GM18520 (cell line): Measurements from ENCODE around the gene KIZ.
"Not testable (repeated sequence)": the region's sequence is repeated elsewhere in the genome, so short reads cannot be mapped to it uniquely, and the experiment has no call there.

Experiments used
- ATAC-seq: cut with Tn5 transposase; IDR thresholded peaks from one replicate; pipeline ENCODE4 v1.9.1; 2021; ENCODE audit not compliant: unreplicated experiment

The KIZ gene

DNA sequence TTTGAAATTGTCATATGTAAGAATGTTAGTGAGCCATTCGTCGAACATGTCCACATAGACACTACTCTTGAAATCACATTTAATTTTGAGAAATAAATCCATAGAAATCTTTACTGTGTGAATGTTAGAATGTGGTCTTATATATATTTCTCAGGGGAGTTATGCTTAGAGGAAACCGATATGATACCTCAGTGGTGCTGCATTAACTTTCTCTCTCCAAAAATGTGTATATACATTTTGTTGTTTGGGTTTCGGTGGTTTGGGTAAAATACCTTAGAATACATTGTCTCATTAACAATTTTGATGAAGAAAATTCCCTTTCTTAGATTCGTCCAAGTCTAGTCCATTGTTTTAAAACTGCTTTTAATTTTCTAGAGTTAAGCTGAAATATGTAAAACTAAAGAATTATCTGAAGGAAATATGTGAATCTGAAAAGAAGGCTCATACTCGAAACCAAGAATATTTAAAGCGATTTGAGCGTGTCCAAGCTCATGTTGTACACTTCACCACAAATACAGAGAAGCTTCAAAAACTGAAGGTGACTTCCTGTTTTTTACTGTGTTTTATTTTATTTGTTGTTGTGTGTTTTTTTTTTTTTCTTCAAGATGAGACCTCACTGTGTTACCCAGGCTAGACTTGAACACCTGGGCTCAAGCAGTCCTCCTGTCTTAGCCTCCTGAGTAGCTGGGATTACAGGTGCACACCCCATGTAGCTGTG is 10.3 kb downstream of the KIZ start:
- ATAC-seq = no peak

DNA sequence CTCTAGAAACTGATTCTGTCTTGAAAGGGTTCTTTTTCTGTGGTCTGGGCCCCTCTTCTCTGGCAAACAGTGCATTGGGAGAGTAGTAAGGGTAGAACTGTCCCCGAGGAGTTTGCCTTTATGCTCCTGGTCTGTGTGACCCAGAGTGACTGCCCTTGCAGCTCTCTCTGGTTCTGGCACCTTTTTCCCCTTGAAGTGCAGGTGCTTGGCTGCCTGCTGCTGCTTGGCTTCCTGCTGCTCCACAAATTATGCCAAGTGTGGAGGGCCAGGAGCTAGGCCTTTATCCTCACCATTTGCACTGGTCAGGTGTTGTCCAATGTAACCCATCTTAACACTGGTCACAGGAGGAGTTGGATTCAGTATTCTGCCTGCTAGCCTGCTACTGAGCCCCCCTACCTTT is 11.2 kb downstream of the KIZ start:
- no peak for ATAC-seq

DNA sequence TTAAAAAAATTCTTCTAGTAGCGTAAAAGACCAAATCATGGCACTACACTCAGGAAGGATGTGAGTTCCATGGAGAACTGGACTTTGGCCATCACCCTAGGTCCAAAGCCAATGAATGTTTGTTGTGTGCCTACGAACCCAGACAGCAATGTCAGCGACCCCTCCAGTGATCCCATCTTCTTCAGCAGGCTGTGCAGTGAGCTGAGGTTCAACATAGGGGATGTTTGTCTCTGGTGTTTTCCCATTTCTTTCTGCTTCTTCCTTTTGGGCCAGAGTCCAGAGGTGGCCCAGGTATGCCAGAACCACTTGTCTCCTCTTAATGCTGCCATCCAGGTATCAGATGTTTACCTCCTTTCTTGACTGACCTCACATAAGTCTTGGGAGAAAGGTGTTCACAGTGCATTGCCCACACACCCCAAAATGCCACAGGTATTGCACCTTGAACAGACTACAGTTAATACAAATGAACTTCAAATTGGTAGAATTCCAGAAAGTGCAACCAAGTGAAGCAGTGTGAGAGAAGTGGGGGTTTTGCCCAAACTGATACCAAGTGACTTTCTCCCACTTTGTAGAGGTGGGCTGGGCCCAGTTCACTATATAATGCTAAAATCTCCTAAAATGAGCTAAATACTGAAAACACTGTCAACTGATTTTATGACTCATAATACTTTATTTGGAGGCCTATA is 14.1 kb downstream of the KIZ start:
- ATAC-seq = no peak

DNA sequence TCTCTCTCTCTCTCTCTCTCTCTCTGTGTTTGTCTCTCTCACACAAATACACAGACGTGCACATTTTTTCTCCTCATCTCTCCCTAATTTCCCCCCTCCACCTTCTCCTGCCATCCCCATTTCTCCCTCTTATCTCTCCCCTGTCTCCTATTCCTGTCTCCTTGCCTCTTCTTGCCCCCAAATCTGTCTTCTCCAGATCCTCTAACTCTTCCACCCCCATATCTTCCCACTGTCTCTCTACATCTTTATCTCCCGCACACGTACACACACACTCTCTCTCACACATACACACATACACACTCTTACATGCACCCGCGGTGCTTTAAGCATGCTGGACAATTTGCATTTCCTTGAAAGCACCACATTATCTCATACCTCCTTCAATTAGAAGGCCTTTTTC is 15.9 kb downstream of the KIZ start:
- ATAC-seq = no peak

DNA sequence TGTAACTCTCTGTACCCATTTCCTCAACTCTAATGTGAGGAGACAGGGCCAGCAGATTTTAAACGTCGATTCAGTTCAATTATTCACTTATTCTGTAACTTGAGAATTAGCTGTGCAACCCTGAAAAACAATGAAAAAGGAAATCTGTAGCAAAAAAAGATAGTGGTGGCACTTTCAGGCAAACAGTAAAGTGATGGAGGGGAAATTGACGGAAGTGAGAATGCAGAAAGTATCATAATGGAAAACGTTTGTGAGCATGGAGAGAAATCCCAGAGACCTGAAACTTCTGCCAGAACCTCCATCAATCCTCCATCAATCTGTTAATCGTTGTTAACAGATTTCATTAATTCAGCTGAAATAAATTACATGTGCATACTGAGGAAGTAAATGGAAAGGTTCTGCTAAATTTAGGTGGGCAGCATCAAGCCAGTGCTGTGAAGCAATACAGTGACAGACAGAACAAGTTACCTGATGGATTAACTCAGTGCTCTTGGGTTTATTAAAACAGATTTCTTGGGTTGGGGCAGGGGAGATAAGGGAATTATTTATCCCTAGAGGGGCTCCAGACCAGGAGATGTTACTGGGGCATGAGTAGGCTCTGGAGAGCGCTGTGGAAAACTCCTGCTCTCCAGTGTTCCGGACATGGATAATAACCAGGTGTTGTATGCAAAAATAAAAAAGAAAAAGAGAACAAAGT is 17.5 kb downstream of the KIZ start:
- no peak for ATAC-seq

DNA sequence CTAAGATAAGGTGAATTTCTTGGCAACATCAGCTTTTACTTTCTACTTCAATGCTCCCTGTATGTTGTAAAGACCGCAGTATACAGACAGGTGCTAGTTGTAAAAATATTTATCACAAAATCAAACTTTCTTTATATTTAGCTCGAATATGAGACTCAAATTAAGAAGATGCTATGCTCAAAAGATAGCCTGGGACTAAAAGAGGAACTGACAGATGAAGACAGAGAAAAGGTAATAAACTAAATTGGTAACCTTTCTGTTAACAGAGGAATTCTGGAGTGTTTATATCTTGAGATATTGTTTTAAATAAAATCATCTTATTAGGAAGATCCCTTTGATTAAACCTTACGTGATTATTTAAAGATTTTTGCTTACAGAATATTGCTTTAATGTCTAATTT is 19.5 kb downstream of the KIZ start:
- no peak for ATAC-seq

DNA sequence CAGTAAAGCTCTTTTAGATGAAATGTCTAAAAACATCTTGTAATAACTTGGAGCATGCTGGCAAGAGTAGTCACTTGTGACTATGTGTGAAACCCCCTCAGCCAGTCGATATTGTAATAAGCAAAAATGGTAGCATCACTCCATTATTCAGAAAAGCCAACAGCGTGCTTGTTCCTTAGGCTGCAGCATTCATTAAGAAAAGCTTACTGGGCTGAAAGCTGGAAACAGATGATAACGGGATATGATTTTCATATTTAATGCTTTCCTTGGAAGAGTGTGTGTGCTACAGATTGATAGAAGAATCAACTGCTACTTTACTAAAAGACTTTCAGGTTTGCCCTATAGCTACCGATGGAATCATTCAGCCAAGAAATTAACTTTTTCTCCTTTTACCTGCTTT is 20.3 kb downstream of the KIZ start:
- ATAC-seq = no peak

DNA sequence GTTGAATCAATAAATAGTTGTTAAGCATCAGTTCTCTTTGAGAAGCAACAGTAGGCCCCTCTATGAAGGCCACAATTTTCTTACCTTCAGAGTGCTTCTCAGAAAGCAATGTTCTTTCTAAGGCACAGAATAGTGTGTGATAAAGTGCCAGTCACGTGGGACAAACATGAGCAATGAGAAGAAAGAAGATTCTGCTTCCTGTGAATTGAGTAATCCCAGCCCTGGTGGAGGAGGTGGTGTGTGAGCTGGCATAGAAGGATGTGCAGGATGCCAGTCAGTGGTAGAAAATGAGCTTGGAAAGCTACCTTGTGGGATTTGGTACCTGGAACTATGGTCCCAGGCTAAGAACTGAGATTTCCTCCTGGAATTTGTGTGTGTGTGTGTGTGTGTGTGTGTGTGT is 21.7 kb downstream of the KIZ start:
- ATAC-seq = no peak

DNA sequence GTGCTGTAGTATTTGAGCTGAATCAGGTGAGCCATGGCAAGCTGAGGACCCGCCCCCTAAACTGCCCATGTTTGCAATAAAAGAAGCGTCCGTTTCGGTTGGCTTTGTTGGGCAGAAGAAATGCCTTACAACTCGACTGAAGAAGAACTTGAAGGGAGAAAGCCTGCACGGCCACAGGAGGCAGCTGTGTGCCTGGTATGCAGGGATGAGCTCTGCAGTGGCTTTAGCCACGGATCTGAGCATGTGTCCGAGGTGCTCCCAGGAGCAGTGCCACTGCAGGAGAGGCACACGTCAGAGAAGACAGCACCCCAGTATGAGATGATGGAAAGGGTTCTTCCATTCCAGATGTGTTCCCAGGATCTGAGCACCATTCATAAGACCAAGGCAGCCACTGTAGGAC is 23.5 kb downstream of the KIZ start:
- ATAC-seq = no peak

DNA sequence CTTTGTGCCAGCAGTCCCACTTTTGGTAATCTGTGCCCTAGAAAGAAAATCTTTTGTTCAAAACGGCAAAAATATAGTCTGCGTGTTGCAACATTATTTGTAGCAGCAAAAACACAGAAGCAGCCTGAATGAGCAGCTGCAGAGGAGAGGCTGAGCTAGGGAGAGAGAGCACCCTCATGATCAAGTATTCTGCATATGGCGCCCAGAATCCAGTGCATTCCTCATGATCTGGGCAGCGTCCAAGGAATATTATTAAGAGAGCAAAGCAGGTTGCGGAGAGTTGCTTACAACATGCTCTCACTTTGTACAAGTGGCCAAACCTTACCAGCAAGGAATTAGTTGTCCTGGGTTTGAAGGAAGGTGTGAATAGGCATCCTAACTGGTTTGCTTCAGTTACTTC is 25.9 kb downstream of the KIZ start:
- no peak for ATAC-seq

DNA sequence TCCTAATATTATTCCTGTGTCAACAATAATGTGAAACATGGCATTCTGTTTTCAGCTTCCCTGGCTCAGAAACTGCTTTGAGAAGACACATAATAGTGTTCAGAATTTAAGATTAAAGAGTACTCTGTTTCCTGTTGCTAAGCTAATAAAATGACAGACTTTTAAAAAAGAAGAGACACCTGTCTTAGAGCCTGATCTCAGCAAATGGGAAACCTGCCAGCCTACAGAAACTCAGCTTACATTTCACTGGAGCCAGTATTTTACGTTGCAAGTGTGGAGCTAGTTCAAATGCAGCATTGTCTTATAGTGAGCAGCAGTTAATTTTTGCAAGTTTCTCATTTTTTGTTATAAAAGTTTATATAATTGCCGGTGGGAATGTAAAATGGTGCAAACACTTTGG is 28.8 kb downstream of the KIZ start:
- ATAC-seq = no peak

DNA sequence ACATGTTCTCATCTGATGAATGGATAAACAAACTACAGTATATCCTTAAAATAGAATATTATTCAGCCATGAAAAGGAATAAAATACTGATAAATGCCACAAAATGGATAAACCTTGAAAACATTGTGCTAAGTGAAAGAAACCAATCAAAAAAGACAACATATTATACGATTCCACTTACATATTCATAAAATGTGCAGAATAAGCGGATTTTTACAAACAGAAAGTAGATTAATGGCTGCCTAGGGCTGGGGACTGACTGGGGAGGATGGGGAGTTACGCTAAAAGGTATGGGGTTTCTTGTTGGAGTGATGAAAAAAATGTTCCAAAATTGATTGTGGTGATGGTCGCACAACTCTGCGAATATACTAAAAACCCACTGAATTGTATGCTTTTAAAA is 29.4 kb downstream of the KIZ start:
- no peak for ATAC-seq

DNA sequence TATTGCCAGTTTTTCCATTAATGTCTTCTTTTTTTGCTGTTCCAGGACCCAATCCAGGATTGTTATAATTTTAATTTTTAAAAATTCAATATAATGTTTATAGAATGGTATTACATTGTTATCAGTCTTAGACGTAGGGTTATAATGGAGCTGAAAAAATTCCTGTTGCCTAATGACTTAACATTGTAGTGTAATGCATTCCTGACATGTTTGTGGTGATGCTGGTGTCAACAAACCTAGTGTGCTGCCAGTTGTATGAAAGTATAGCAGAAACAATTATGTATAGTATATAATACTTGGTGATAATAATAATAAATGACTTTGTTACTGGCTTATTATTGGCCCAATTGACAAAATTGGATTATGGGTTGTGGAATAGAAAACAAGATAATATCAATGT is 30.4 kb downstream of the KIZ start:
- ATAC-seq = no peak

DNA sequence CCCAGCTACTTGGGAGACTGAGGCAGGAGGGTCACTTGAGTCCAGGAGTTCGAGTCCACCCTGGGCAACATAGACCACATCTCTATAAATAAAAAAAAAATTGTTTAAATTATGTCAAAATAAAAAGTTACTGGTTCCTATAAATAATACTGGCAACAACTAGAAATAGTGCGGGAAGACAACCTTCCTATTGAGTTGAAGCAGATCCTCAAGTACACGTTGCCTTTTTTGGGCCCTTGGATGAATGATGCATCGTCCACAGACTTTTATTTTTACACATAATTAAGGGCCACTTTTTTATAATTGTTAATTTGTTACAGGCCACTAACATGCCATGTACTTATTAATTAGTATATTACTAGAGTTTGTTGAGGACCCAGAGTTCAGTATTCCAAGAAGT is 31.1 kb downstream of the KIZ start:
- no peak for ATAC-seq

DNA sequence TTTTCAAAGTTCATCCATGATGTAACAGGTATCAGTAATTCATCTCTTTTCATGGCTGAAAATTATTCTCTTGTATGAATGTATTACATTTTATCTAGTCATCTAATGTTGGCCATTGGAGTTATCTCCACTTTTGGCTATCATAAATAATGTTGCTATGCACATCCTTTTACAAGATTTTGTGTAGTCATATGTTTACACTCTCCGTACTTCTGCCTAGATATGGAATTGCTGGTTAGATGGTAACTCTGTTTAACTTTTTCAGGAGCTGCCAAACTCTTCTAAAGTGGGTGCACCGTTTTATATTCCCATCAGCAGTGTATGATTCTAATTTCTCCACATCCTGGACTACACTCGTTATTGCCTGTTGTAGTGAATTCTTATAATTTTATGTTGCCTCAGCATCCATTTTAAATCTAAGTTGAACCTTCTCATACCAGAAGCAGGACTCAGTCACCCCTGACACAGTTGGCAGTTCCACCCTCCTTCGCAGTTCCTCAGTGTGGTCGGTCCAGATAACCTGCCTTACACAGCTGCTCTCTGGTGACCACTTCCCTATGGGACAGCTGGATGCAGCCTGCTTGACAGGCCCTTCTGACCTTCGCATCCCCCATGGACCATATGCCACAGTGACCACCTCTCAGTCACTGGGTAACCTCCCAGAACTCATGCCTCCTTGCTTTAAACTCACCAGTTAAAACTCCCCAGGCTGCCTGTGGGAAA is 33.9 kb downstream of the KIZ start:
- no peak for ATAC-seq

DNA sequence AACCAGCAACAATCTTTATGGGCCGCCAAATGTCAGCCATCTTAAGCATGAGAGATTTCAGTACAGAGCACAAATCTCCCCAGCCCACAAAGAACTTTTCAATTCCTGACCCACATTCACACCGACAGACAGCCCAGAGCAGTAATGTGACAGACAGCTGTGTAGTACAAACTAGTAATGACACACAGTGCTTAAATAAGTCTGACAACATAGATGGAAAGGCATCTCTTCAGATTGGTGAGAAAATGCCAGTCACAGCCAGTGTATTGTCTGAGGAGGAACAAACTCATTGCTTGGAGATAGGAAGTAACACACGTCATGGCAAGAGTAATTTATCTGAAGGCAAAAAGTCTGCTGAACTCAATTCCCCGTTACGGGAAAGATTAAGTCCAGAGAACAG is 36.0 kb downstream of the KIZ start:
- no peak for ATAC-seq

DNA sequence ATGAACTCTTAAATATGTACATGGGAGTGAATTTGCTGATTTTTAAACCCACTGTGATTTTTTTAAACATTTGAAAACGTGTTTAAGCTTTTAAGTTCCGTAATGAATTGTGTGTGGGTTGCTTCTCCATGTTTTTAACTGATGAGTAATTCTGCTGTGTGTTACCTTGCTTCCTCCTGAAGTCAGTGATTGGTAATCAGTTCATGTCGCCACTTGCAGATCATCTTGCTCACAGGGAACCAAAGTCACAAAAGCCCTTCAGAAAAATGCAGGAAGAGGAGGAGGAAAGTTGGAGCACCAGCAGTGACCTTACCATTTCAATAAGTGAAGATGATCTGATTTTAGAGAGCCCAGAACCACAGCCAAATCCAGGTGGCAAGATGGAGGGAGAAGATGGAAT is 36.7 kb downstream of the KIZ start:
- no peak for ATAC-seq

DNA sequence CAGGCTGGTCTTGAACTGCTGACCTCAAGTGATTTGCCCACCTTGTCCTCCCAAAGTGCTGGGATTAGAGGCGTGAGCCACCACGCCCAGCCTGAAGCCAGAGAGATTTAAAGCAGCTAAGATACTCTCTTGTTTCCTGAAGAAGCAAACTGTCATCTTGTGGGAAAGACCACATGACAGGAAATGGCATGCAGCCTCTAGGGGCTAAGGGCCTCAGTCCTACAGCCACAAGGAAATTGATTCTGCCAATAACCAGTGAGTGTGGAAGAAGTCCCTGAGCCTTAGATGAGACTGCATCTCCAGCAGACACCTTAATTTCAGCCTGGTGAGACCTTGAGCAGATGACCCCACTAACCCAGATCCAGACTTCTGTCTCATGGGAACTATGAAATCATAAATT is 40.9 kb downstream of the KIZ start:
- ATAC-seq = no peak

DNA sequence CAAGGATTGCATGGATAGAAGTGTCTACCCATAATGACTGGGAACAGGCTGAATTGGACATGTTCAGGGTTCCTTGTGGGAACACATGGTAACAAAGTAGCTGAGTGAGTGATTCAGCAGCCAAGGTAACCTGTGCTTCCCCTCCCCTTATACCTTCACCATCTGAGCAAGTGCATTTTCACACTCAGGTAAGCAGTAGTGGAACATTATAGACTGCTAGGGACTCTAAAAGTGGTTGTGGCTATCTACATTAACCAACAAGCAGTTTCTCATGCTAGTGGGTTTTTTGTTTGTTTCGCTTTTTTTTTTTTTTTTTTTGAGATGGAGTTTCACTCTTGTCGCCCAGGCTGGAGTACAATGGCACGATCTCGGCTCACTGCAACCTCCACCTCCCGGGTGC is 41.4 kb downstream of the KIZ start:
- no peak for ATAC-seq

DNA sequence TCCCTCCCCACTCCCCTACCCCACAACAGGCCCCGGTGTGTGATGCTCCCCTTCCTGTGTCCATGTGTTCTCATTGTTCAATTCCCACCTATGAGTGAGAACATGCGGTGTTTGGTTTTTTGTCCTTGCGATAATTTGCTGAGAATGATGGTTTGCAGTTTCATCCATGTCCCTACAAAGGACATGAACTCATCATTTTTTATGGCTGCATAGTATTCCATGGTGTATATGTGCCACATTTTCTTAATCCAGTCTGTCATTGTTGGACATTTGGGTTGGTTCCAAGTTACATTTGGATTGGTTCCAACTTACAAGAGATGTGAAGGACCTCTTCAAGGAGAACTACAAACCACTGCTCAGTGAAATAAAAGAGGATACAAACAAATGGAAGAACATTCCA is 42.2 kb downstream of the KIZ start:
- not testable (repeated sequence) for ATAC-seq

DNA sequence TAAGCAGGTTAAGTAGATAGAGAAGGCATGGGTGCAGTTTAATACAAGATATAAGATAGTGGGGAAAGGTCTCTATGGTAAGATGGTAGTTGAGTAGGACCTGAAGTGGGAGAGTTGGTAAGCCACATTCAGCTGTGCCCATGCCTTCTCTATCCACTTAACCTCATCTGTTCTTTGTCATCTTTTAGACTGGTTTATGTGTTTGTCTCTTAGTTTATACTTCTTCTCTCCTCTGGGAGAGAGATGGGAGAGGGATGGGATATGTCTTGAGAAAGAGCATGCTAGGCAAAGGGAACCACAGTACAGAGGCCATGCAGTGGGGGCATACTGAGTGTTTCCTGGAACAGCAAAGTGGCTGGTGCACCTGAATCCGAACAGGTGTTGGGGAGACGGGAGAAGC is 46.7 kb downstream of the KIZ start:
- ATAC-seq = no peak

DNA sequence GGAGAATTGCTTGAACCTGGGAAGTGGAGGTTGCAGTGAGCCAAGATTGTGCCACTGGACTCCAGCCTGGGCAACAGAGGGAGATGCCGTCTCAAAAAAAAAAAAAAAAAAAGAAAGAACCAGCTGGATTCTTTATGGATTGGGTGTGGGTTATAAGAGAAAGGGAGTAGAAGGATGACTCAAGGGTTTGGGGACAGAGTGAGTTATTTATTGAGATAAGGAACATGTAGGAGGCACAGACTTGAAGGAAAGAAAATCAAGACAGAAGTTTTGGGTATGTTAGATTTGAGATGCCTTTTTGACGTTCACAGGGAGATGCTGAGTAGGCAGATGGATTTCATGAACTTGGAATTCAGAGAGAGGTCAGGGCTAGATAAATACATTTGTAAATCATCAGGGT is 47.6 kb downstream of the KIZ start:
- no peak for ATAC-seq
